K562 (cell line): Measurements from ENCODE around the gene HOXA2. TPM values are rescaled to one million over a fixed set of nuclear protein-coding genes. Genes with fewer than 3 reads are reported as not detected.

ENCODE experiments used
- ATAC-seq: fragments of 200-7000 bp; cut with Tn5 transposase; 3 replicates; pipeline ENCODE4 v1.9.1; 2020; ENCODE audit warnings: moderate library complexity
- BruUV-seq: library from RNA; stranded (reverse); fragments of 400-500 nt; replicated peaks from 2 replicates; lab custom pipeline; 2021; lab: Mats Ljungman, UMichigan
- CTCF ChIA-PET: fragments of 300-600 bp; formaldehyde crosslinking; extraction: SDS; loops from one replicate; lab custom pipeline; 2021; ENCODE audit warnings: low intra/inter-chr PET ratio; lab: Yijun Ruan, JAX
- POLR2A ChIA-PET: fragments of 300-600, 350-650 bp; sonication (Branson Sonifier 250); formaldehyde crosslinking; extraction: SDS; loops from one replicate; lab custom pipeline; 2021; ENCODE audit warnings: antibody characterized with exemption, inconsistent platforms; lab: Yijun Ruan, JAX
- DNase-seq, 4 experiments: peaks; one replicate each; pipeline versions ENCODE4 v3.0.0 to v3.0.0-alpha.2; 2011 to 2018; ENCODE audit warnings: low spot score in 3 of 4, mixed read lengths in 3 of 4; ENCODE audit errors: extremely low read depth in 1 of 4
- FAIRE-seq: peaks from 2 replicates; lab custom pipeline; 2011; peaks lifted over from hg19 to GRCh38; lab: Jason Lieb, UNC
- H2AFZ ChIP-seq: 2 replicates; pipeline ENCODE4 v1.6.0; 2011; ENCODE audit warnings: low read depth, low read length, control low read depth, inconsistent platforms
- H3K27ac ChIP-seq: fragments of 200-600 bp; 3 replicates; pipeline ENCODE4 v1.8.0; 2011; ENCODE audit warnings: low read depth, mild to moderate bottlenecking, control low read depth, inconsistent platforms, low read length, moderate library complexity, mixed read lengths; ENCODE audit errors: extremely low read depth
- H3K27me3 ChIP-seq, 2 experiments: fragments of 300-600 bp in 1 of 2; 2 replicates in 1 of 2; 3 replicates in 1 of 2; pipeline versions ENCODE4 v1.6.0 to v1.8.0; 2011; ENCODE audit warnings: inconsistent platforms in 2 of 2, low read length in 2 of 2, mild to moderate bottlenecking in 1 of 2, mixed read lengths in 1 of 2, moderate library complexity in 1 of 2; ENCODE audit not compliant: control insufficient read depth in 2 of 2, insufficient read depth in 2 of 2
- H3K36me3 ChIP-seq: fragments of 300-600 bp; 3 replicates; pipeline ENCODE4 v1.8.0; 2011; ENCODE audit warnings: mild to moderate bottlenecking, low read length, inconsistent platforms; ENCODE audit not compliant: control insufficient read depth, insufficient read depth
- H3K4me1 ChIP-seq, 2 experiments: fragments of 200-600 bp in 1 of 2; replicated peaks in 1 of 2; 2 replicates in 1 of 2; 3 replicates in 1 of 2; pipeline versions ENCODE4 v1.5.1 to v1.8.0; 2011; ENCODE audit warnings: inconsistent platforms in 2 of 2, low read length in 2 of 2, mild to moderate bottlenecking in 1 of 2, mixed read lengths in 1 of 2, moderate library complexity in 1 of 2; ENCODE audit not compliant: control insufficient read depth in 2 of 2, insufficient read depth in 2 of 2
- H3K4me2 ChIP-seq: 2 replicates; pipeline ENCODE4 v1.6.1; 2011; ENCODE audit warnings: low read length, control low read depth, inconsistent platforms, mixed read lengths; ENCODE audit not compliant: insufficient read depth
- H3K4me3 ChIP-seq: fragments of 200-600 bp; sonication (generic), shearing (Covaris generic); 2 replicates; pipeline ENCODE4 v1.5.1; 2016; ENCODE audit warnings: control low read depth, inconsistent platforms
- H3K79me2 ChIP-seq: fragments of 200-600 bp; 3 replicates; pipeline ENCODE4 v1.8.0; 2011; ENCODE audit warnings: low read length, inconsistent platforms; ENCODE audit not compliant: control insufficient read depth, insufficient read depth
- H3K9ac ChIP-seq, 2 experiments: 2 replicates each; pipeline versions ENCODE4 v1.6.0 to v1.6.1; 2011; ENCODE audit warnings: low read depth in 2 of 2, low read length in 2 of 2, control low read depth in 1 of 2, inconsistent platforms in 1 of 2, mild to moderate bottlenecking in 1 of 2, mixed read lengths in 1 of 2; ENCODE audit not compliant: insufficient read depth in 1 of 2
- H3K9me1 ChIP-seq: one replicate; pipeline ENCODE4 v1.6.0; 2011; ENCODE audit warnings: inconsistent platforms, mild to moderate bottlenecking, low read length, moderate library complexity; ENCODE audit not compliant: control insufficient read depth, insufficient read depth
- H3K9me3 ChIP-seq: replicated peaks from 2 replicates; pipeline ENCODE4 v1.5.1; 2011; ENCODE audit warnings: low read depth, low read length, inconsistent platforms; ENCODE audit not compliant: control insufficient read depth, insufficient read depth
- H4K20me1 ChIP-seq: replicated peaks from 2 replicates; pipeline ENCODE4 v1.6.1; 2011; ENCODE audit warnings: low read length, inconsistent platforms, mixed read lengths; ENCODE audit not compliant: control insufficient read depth, insufficient read depth
- CBFB ChIP-seq: sonication (generic); formaldehyde crosslinking; IDR thresholded peaks from 2 replicates; pipeline ENCODE4 v1.4.0; 2020; ENCODE audit warnings: mild to moderate bottlenecking, missing genetic modification reagents
- FOXM1 ChIP-seq, 2 experiments: fragments of 450-650 bp in 1 of 2; sonication (generic) in 1 of 2; formaldehyde crosslinking in 1 of 2; IDR thresholded peaks; 2 replicates each; pipeline versions ENCODE4 v1.6.1 to v1.9.0; 2017 to 2022; ENCODE audit warnings: low read depth in 2 of 2, mild to moderate bottlenecking in 2 of 2, missing genetic modification reagents in 1 of 2, moderate library complexity in 1 of 2
- HNRNPLL ChIP-seq: fragments of 200-400 bp; formaldehyde crosslinking; IDR thresholded peaks from 2 replicates; pipeline ENCODE4 v1.6.1; 2017; ENCODE audit warnings: low read length, low read depth, mild to moderate bottlenecking; ENCODE audit not compliant: poor library complexity, severe bottlenecking
- YBX1 ChIP-seq: fragments of 450-650 bp; IDR thresholded peaks from 2 replicates; pipeline ENCODE4 v1.7.1; 2016; ENCODE audit warnings: mild to moderate bottlenecking
- ZMIZ1 ChIP-seq, 2 experiments: fragments of 150-350 bp in 1 of 2; IDR thresholded peaks; 2 replicates each; pipeline ENCODE4 v1.6.1; 2012 to 2016; ENCODE audit warnings: low read depth in 2 of 2, low read length in 2 of 2, mild to moderate bottlenecking in 1 of 2, moderate library complexity in 1 of 2
- WGBS: fragments of 100-300 bp; shearing (Covaris generic); methylation state at CpG from one replicate; pipeline ENCODE4 v1.1.6; 2016; ENCODE audit warnings: low coverage, mixed read lengths; ENCODE audit not compliant: insufficient coverage; ENCODE audit errors: missing lambda C conversion rate; 5-methylcytosine and 5-hydroxymethylcytosine counted together
- in situ Hi-C: fragments of 300-500 bp; cut with MboI; formaldehyde crosslinking; loops from 4 replicates; pipeline ENCODE4 v1.15.0; 2018; ENCODE audit warnings: inconsistent platforms, mixed read lengths
- intact Hi-C: fragments of 100-400 bp; cut with micrococcal nuclease; formaldehyde crosslinking; loops from 2 replicates; pipeline ENCODE4 v1.14.2; 2022
- polyA plus RNA-seq, 8 experiments: library from polyadenylated mRNA; depleted of rRNA in 4 of 8; stranded (reverse) in 5 of 8; unstranded in 3 of 8; fragments of >200 nt; fragmentation: Nextera tagmentation in 2 of 8; fragmentation: Illumina TruSeq in 1 of 8; extraction: Ambion mirVana in 2 of 8; extraction: Trizol in 1 of 8; gene quantifications; 2 replicates each; pipeline versions ENCODE4 v1.2.1 to v1.2.3, GENCODE V29; 2011 to 2014; ENCODE audit warnings: inconsistent platforms in 1 of 8, missing spikeins in 1 of 8
- total RNA-seq, 7 experiments: library from RNA; depleted of rRNA in 6 of 7; stranded (reverse); fragments of >200 nt in 6 of 7; fragmentation: Illumina TruSeq in 2 of 7; extraction: Trizol in 2 of 7; gene quantifications; 2 replicates each; pipeline versions ENCODE4 v1.2.1 to v1.2.3, GENCODE V29; 2011 to 2021; ENCODE audit warnings: low replicate concordance in 1 of 7

HOXA2 gene
- total and polyA plus RNA-seq, 9 of the 15 experiments (the other 6 are each of a cell fraction or from before 2014, with no cell fraction given), result 0.04 TPM; not detected in 8

DNA sequence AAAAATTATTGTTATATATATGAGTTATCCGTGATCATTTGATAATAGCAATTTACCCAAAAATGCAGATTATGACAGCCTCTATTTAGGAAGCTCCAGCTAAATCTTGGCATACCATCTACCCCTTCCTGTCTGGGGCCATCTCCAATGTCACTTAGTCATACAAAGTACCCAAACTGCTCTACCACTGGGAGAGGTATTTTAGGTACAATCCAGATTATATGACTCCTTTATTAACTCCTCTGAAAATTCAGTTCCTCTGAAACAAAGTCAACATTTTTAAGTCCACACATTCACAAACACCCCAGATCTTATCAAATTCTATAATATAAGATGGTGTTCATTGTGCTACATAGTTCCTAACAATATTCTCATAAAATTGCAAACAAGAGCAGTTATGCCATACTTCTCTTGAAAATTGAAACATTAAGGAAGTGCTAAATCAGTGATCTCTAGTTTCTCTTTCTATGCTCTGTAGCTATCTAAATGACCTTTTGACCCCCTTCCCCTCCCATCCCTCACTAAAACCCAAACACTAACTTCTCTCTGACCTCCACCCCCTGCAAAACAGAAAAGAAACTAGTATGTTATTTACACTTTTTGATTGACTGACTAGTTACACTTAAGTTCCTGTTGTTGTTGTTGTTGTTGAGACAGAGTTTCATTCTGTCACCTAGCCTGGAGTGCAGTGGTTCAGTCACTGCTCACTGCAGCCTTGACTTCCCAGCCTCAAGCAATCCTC, 23.1 kb downstream of the HOXA2 start:
- Histone ChIP-seq H3K9ac (no peak overlapping the region), H2AFZ (no peak overlapping the region), H3K9me1 (no peaks in the 10 kb centered on the region), H4K20me1 (no peaks in the 10 kb centered on the region), H3K9me3 (no peaks in the 10 kb centered on the region), H3K79me2 (no peaks in the 10 kb centered on the region), H3K27me3 (peaks cover 0 to 4% of the 10 kb centered on the region in 2 experiments; a peak in 1 of 5 replicates), H3K36me3 (no peaks in the 10 kb centered on the region), H3K4me1 (no peaks in the 10 kb centered on the region), H3K4me3 (no peak overlapping the region), H3K27ac (no peak overlapping the region), H3K4me2 (no peak overlapping the region)
- intact Hi-C loops, result no loop called here
- WGBS, result 0% methylated on average over 1 of the region's 1 CpG
- no peak for ATAC-seq
- no peak for TF ChIP-seq HNRNPLL
- no peak for TF ChIP-seq CBFB (CRISPR knock-in tag)
- TF ChIP-seq FOXM1 (IDR thresholded peaks at IDR 0.05; ENCODE audit: low read depth), result no peak
- no peak for TF ChIP-seq FOXM1 (CRISPR knock-in tag; IDR thresholded peaks at IDR 0.05; ENCODE audit: low read depth)
- TF ChIP-seq ZMIZ1 (IDR thresholded peaks at IDR 0.05; ENCODE audit: low read depth in 2 of 2, low read length in 2 of 2), result no peak
- TF ChIP-seq YBX1, result no peak
- no TSS peak for BruUV-seq
- ChIA-PET POLR2A (interaction anchor here (0.5 kb wide), 1 partner anchor 1500 kb away, joined by 3 read pairs; no protein-coding TSS in a partner anchor), CTCF (no interaction called here)
- no peak for FAIRE-seq
- DNase-seq, result no peak
- in situ Hi-C loops, result loop anchor here (5.0 kb wide), 1 partner anchor 48 kb away; no protein-coding TSS in a partner anchor
